Activated T-cell treated with anti-CD3 and anti-CD28 coated beads, Interleukin-2, amount 50 U/mL, for 1 hour (primary cell): ENCODE results near the gene DNAJB9.
A peak's percentile ranks its signal among the peaks of the same experiment; 100 is the strongest.

Experiments used
- DNase-seq: peaks from one replicate; pipeline ENCODE4 v3.0.0-alpha.2; 2020

The DNAJB9 gene

DNA sequence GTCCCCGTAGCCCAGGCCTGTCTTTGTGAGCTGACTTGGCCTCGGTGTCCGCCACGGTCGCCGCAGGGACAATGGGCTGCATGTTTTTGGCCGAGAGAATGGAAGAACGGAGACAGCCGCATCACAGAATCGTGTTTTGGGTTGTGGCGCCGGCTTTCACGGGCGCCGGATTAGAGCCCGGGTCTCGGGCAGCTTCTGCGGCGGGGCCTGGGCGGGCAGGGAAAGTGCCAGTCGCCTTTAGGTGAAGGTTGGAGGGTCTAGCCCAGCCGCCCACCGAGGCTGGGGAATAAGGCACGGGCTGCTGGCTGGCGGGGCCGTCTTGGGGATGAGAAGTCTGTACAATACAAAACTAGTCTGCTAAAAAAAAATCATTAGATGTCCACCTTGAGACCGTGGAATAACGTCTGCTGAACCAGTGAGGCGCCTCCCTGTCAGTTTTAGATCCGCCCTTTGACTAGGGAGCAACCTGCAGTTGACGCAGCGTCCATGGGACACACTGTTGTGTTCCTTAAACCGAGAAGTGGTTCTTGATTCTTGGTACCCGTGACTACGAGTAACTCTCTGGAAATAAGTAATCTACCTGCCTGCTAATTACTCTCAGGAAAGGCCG lies 577 bp downstream of the DNAJB9 start:
- DNase-seq: peak; percentile 52

GRCh38 chr7:108572480-108572879 lies 2.8 kb downstream of the DNAJB9 start:
- no peak for DNase-seq

DNA sequence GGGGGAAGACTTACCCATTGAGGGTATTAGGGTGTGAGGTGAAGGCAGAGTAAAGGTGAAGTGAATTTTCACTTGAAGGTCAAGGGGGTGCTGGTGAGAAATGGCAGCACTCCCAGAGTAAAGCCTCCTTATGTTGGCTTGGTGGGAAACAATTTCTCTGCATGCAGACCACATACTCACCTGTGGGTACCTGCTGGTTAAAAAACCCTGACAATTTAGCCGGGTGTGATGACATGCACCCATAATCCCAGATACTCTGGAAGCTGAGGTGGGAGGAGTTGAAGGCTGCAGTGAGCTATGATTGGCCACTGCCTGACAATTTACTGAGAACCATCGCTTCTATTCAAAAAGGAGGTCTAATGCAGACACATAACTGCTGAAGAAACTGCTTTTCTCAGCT lies 5.5 kb downstream of the DNAJB9 start:
- no peak for DNase-seq

DNA sequence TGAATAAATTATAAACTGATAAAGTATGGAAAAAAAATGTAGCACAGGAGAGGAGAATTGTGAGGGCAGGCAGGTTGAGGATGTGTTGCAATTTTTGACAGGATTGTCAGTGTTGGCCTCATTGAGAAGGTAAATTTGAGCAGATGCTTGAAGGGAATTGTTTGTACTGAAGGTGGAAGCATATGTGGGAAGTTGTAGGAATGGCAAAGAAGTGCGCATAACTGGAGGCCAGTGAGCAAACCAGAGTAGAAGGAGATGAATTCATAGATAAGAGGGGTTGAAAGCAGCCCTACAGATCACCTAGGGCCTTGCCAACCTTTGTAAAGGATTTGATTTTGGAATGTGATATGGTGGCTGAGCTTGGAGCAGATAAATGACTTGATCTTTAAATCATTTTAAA lies 6.4 kb downstream of the DNAJB9 start:
- DNase-seq: no peak

DNA sequence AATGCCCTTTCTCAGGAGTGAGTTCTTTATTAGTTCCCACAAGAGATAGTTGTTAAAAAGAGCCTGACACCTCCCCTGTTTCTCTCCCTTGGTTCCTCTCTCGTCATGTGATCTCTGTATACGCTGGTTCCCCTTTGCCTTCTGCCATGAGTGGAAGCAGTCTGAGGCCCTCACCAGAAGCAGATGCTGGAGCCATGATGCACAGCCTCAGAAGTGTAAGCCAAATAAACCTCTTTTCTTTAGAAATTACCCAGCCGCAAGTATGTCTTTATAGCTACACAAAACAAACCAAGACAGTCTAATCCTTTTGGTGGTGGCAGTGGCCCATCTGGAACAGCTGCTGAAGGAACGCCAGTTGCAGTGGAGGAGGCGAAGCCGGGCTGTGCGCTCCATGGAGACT lies 9.3 kb downstream of the DNAJB9 start:
- no peak for DNase-seq

DNA sequence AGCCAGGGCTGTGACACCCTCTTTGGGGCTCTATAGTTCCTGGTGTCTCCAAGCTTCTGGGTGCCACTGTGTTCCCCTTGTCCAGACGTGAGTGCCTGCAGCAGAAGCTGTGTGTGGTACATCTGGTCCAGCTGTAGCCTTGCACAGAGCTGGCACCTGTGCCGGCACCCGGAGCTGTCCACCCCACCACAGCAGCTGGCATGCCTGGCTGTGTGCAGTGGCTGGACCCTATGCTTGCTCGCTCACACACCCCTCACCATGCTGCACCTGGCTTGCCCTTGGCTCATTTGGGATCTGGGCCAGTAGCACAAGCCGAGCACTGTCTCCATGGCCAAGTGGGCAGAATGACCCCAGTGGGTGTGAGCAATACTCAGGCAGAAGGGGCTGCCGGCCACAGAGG lies 10.6 kb downstream of the DNAJB9 start:
- DNase-seq: no peak

DNA sequence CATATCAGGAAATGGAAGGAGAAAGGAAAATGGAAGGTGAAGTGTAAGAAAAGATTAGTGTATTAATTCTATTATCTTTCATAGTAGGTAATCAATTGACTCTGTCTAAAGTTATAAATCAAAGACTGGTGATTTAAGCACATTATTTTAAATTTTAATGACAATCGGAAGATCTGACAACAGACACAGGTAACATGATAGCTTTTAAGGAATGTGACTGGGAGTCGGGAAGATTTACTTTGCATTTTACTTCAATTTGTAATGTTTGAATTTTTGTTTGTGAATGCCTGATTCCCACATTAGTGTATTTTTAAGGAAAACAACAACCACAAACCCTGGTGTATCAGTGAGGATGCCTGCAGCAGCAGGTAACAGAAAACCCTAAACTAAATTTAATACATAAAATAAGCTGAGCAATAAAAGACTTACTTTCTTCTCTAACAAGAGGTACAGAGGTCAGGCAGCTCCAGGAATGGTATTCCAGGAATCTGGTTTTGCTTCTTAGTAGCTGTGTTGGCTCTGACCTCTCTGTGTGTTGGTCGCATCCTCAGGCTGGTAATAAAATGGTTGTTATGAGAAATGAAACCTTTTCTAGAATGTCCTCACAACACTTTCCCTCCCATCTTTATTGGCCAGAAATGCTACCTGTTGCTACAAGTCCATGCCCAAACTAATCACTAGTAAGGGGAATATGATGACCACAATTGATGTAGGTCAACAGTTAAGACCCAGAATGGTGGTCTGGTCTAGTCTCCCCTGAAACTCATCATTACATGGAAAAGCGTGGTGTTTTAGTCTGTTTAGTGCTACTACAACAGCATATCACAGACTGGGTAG lies 12.2 kb downstream of the DNAJB9 start:
- DNase-seq: no peak

GRCh38 chr7:108584211-108584610 lies 14.5 kb downstream of the DNAJB9 start:
- DNase-seq: no peak

DNA sequence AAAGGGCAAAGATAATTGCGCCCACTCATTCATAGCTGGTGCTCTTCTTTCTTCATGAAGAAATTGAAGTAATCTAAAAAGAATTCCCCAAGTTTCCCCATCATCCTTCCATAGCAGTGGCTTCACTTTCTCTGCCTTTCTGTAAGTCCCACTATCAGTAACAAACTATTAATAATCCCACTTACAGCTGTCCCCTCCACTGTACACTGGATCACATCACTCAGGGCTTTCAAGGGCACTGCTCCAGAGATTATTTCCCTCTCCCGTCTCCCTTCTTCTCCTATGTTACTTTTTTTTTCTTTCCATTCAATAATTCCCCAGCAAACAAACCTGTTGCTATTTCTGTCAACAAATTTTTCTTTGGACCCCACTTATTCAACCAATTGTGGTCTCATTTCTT lies 16.2 kb downstream of the DNAJB9 start:
- DNase-seq: no peak

DNA sequence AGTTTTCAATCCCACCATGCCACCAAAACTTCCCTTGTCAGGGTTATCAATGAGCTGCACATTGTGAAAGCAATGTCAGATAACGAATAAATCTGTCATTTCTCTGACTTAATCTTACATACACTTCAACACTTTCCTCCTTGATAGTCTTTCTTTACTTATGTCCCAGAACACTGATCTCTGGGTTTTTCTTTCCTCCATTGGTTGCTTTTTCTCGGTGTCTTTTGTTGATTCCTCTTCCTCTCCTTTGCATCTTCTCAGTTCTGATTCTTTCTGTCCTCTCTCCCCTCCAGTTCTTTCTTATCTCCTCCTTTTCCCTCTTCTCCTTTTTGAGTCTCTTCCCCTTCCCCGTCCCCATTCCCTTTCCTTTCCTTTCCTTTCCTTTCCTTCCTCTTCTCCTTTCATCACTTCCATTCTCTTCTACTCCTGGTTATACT lies 16.6 kb downstream of the DNAJB9 start:
- DNase-seq: no peak

DNA sequence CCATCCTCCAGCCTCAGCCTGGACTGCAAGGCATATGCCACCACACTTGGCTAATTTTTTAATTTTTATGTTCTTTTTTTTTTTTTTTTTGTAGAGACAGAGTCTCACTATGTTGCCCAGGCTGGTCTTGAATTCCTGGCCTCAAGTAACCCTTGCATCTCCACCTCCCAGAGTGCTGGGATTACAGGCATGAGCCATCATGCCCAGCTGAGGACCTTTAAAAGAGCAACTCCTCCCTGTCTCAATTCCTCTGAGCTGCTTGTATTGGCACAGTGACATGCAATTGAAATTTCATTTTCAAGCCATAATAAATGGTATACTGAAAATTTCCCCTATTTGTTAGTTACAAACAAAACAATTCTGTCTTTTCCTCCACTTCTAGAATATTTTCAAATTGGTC lies 19.5 kb downstream of the DNAJB9 start:
- no peak for DNase-seq

- no peak for DNase-seq
Measured at GRCh38 chr7:108589874-108590273, 20.2 kb downstream of the DNAJB9 start.

DNA sequence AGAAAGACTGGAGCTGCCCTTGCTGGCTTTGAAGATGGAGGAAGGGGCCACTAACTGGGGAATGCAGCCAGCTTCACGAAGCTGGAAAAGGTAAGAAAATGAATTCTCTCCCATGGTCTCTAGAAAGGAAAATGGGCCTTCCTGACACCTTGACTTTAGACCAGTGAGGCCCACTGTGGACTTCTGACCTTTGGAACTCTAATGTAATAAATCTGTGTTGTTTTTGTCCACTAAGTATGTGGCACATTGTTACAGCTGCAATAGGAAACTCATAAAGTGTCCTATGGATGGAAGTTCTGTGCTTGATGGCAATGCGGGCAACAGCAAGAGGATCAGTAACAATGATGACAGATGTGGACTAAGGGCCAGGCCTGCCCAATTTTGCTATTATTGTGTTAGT lies 20.9 kb downstream of the DNAJB9 start:
- no peak for DNase-seq

DNA sequence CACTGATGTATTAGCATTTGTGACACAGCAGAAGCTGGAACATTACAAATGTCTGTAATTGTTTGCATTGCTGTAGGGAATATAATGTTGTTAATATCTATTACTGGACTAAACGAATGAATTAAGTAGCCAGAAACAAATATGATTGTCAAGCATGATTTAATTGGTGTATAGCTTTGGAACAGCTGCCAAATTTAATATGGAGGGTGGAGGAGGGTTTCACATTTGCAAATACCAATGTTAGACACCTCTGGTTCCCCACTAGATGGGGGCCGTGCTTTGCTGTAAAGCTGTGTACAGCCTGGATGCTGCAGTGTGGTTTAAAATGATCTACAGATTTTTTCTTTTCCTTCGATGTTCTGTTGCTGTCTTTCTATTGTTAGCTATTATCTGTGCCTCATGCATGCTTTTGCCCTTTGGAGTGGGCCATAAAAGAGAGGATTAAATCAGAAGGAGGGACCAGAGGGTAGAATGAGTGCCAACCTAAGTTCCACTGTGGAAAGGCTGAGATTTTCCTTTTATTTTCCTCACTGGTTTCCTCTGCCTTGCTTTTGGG lies 23.1 kb downstream of the DNAJB9 start:
- no peak for DNase-seq

GRCh38 chr7:108596560-108596959 lies 26.9 kb downstream of the DNAJB9 start:
- no peak for DNase-seq

GRCh38 chr7:108598153-108598552 lies 28.5 kb downstream of the DNAJB9 start:
- no peak for DNase-seq

DNA sequence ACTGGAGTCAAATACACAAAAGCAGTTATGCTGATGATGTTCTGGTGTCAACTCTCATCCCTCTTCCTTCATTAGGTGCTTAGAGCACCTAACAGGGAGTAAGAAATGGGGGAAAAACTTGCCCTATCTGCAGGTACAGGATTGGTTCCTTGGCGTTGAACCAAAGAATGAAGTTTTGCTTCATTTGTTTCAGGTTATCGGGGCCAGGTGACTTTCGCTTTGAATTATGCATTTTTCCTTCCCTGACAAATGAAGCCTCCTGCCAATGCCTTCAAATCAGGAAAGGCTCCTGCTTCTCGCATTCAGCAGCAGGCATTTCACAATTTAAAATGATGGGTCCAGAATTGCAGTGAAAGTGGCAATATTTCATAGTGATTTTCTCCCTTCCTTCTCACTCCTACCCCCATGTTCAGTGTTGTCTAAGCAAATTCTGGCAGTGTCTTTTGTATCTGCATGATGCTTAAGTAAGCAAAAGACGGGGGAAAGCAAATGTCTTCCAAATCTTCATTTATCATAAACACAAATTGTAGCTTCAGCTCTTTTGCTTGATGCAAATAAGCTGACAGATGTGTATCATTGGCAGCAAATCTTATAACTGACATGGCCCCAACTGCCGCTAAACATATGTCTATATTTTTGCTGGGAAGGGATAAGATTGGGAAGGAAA lies 29.4 kb downstream of the DNAJB9 start:
- no peak for DNase-seq

- no peak for DNase-seq
Measured at GRCh38 chr7:108600399-108600798, 30.7 kb downstream of the DNAJB9 start.

- DNase-seq: no peak
Measured at GRCh38 chr7:108603656-108604306, 34.1 kb downstream of the DNAJB9 start.

DNA sequence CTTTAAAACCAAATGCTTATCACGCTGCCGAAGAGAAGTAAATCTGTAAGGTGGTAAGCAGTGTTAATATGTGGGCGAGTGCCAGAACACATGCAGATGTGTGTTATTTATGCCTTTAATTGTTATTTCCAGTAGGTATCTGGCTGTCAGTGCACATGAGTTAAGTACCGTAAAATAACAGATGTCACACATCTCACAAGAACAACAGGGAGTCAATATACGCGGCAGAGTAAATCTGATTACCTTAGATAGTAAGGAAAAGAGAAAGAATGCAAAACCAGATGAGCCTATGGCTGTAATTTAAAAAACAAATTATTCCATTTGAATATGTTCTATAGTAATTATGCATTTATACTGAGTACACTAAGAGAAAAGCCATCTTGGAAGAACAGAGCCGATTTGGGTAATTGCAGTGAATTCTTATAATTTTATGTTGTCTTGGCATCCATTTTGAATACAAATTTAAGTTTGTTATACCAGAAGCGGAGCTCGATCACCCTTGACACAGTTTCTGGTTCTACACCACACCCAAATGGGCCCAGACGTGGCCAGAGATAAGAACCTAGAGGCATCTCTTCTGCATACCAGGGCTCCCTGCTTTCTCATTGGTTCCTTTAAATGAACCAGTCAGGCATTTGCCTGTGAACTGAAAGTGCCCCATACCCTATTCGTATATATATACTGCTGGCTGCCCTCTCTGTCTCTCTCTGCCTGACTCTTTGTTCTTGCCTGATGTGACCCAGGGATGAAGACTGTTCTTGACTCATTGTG lies 34.8 kb downstream of the DNAJB9 start:
- no peak for DNase-seq

GRCh38 chr7:108605559-108606201 lies 36.0 kb downstream of the DNAJB9 start:
- no peak for DNase-seq

GRCh38 chr7:108609643-108610042 lies 40.0 kb downstream of the DNAJB9 start:
- DNase-seq: no peak
